ENCODE results near the gene WNK2.

Gene WNK2

DNA sequence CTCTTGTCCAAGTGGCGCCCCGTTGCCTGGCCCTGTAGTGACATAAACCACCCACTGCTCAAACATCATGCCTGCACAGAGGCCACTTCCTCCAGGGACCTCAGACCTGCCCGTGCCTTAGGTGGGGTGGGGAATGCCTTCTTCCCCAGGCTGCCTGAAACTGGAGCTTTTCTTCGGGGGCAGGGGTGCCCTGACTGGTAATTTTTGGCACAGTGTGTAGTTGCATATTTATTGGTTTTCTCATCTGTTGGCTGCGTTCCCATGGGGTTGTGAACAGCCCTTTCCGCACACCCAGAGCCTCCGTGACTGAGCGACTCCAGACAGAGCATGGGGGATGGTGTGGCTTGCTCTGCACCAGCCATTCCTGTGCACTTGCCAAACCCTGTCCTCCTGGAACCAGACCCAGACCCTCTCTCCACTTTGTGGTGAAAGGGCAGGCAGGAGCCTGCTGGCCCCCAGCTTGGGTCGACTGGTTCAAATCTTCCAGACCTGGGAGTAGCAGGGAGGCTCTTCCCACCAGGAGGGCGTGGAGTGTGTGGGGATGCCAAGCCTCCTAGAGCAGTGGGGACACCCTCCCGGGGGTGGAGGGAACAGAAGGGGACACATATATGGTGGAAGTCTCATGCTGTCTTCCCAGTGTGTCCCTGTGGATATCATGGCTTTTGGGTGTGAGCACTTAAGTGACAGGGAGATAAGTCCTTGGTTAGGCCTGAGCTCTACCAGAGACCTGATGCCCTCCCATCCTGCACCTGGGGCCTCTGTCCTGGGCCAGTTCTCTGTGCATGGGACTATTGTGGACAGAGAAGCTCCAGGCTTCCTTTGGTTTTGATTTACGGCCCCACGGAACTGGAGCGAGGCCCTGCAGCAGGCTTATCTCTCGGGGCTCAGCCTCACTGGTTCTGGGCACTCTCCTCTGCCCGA is 39.6 kb downstream of the WNK2 start:
- H3K27ac ChIP-seq = peak overlapping the region; percentile 72
- peak overlapping the region; percentile 97 for H3K4me2 ChIP-seq
- peak overlapping the region; percentile 36 for H3K4me3 ChIP-seq
- TF ChIP-seq Cebpa-rat (IDR thresholded peaks at IDR 0.05) = no peak
- peak overlapping the region; percentile 46 for H3K9ac ChIP-seq
- H3K9me3 ChIP-seq = no peaks in the 10 kb centered on the region
- peaks cover 47% of the 10 kb centered on the region for H4K20me1 ChIP-seq
- no peaks in the 10 kb centered on the region for H3K36me3 ChIP-seq
- H3K27me3 ChIP-seq = no peaks in the 10 kb centered on the region
- H3K4me1 ChIP-seq = peaks cover 85% of the 10 kb centered on the region

DNA sequence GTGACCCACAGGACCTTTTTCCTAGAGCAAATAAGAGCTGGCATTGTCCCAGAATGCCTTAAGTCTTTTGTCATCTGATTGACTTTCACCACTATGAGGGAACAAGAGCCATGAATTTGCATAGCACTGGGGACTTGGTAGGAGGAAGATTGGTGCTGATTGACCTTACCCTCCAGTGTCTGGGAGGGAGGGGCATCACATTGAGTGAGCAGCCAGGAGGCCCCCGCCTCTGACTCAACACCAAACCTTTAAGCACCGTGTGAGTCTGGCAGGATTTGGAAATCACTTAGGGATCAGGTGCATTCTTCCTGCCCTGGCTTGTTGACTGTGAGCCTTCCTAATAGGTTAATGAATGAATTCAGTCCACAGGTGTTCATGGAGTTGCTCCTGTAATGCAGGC is 40.7 kb downstream of the WNK2 start:
- no peaks in the 10 kb centered on the region for H3K36me3 ChIP-seq
- peak overlapping the region; percentile 72 for H3K27ac ChIP-seq
- H3K4me2 ChIP-seq = peak overlapping the region; percentile 97
- peaks cover 85% of the 10 kb centered on the region for H3K4me1 ChIP-seq
- H3K9ac ChIP-seq = 0 out of 2 replicates have a peak overlapping the region, but pooled peaks have one; percentile 46
- H4K20me1 ChIP-seq = peaks cover 47% of the 10 kb centered on the region
- H3K27me3 ChIP-seq = no peaks in the 10 kb centered on the region
- TF ChIP-seq Cebpa-rat (IDR thresholded peaks at IDR 0.05) = no peak
- no peaks in the 10 kb centered on the region for H3K9me3 ChIP-seq
- no peak overlapping the region for H3K4me3 ChIP-seq

GRCh38 chr9:93225417-93225816 is 41.5 kb downstream of the WNK2 start:
- no peaks in the 10 kb centered on the region for H3K27me3 ChIP-seq
- H3K4me1 ChIP-seq = peaks cover 81% of the 10 kb centered on the region
- no peak overlapping the region for H3K9ac ChIP-seq
- no peak overlapping the region for H3K27ac ChIP-seq
- peak overlapping the region; percentile 97 for H3K4me2 ChIP-seq
- peaks cover 44% of the 10 kb centered on the region for H4K20me1 ChIP-seq
- H3K4me3 ChIP-seq = no peak overlapping the region
- H3K36me3 ChIP-seq = no peaks in the 10 kb centered on the region
- no peak for TF ChIP-seq Cebpa-rat (IDR thresholded peaks at IDR 0.05)
- H3K9me3 ChIP-seq = no peaks in the 10 kb centered on the region

GRCh38 chr9:93225892-93226291 is 42.0 kb downstream of the WNK2 start:
- Histone ChIP-seq H4K20me1 (peaks cover 44% of the 10 kb centered on the region), H3K4me1 (peaks cover 81% of the 10 kb centered on the region), H3K36me3 (no peaks in the 10 kb centered on the region), H3K4me2 (peak overlapping the region; percentile 97), H3K27ac (no peak overlapping the region), H3K9ac (no peak overlapping the region), H3K9me3 (no peaks in the 10 kb centered on the region), H3K4me3 (no peak overlapping the region), H3K27me3 (no peaks in the 10 kb centered on the region)
- no peak for TF ChIP-seq Cebpa-rat (IDR thresholded peaks at IDR 0.05)

GRCh38 chr9:93226819-93227218 is 42.9 kb downstream of the WNK2 start:
- no peak overlapping the region for H3K27ac ChIP-seq
- no peaks in the 10 kb centered on the region for H3K27me3 ChIP-seq
- no peak overlapping the region for H3K4me2 ChIP-seq
- peaks cover 50% of the 10 kb centered on the region for H4K20me1 ChIP-seq
- no peaks in the 10 kb centered on the region for H3K36me3 ChIP-seq
- no peaks in the 10 kb centered on the region for H3K9me3 ChIP-seq
- H3K4me1 ChIP-seq = peaks cover 81% of the 10 kb centered on the region
- TF ChIP-seq Cebpa-rat (IDR thresholded peaks at IDR 0.05) = no peak
- no peak overlapping the region for H3K9ac ChIP-seq
- H3K4me3 ChIP-seq = no peak overlapping the region

- Histone ChIP-seq H3K4me2 (no peak overlapping the region), H3K4me1 (peaks cover 81% of the 10 kb centered on the region), H3K9ac (no peak overlapping the region), H3K4me3 (no peak overlapping the region), H3K27me3 (no peaks in the 10 kb centered on the region), H4K20me1 (peaks cover 58% of the 10 kb centered on the region), H3K36me3 (no peaks in the 10 kb centered on the region), H3K27ac (no peak overlapping the region), H3K9me3 (no peaks in the 10 kb centered on the region)
- no peak for TF ChIP-seq Cebpa-rat (IDR thresholded peaks at IDR 0.05)
These were observed 44.1 kb downstream of the WNK2 start for GRCh38 chr9:93228030-93228429.

DNA sequence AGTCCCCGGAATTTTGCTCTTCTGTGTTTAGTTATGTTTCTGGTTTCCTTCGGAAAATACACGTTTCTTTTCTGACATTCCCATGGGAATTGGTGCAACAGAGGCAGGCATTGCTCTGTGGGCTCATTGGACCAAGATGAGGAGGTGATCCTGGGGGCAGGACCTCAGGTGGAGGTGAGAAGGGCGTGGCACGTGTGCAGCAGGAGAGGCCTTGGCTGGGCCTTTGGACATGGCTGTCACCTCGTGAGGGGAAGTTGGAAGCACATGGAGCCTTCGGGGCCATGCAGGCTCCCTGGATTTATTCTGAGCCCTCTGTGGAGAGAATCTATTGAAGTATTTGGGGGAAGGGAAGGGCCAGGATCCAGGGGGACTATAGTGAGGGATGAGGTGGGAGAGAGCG is 44.5 kb downstream of the WNK2 start:
- Histone ChIP-seq H3K4me2 (peak overlapping the region; percentile 22), H3K9me3 (no peaks in the 10 kb centered on the region), H3K4me1 (peaks cover 81% of the 10 kb centered on the region), H3K36me3 (no peaks in the 10 kb centered on the region), H3K4me3 (no peak overlapping the region), H3K27ac (no peak overlapping the region), H4K20me1 (peaks cover 58% of the 10 kb centered on the region), H3K9ac (no peak overlapping the region), H3K27me3 (no peaks in the 10 kb centered on the region)
- TF ChIP-seq Cebpa-rat (IDR thresholded peaks at IDR 0.05) = no peak

GRCh38 chr9:93229636-93230035 is 45.7 kb downstream of the WNK2 start:
- no peak overlapping the region for H3K27ac ChIP-seq
- peaks cover 69% of the 10 kb centered on the region for H3K4me1 ChIP-seq
- H3K4me3 ChIP-seq = no peak overlapping the region
- no peak for TF ChIP-seq Cebpa-rat (IDR thresholded peaks at IDR 0.05)
- H3K9me3 ChIP-seq = no peaks in the 10 kb centered on the region
- peaks cover 5% of the 10 kb centered on the region; the same call in 1 of the 2 replicates for H3K36me3 ChIP-seq
- no peak overlapping the region for H3K9ac ChIP-seq
- 0 out of 2 replicates have a peak overlapping the region, but pooled peaks have one; percentile 22 for H3K4me2 ChIP-seq
- H4K20me1 ChIP-seq = peaks cover 47% of the 10 kb centered on the region
- H3K27me3 ChIP-seq = no peaks in the 10 kb centered on the region

- Histone ChIP-seq H3K4me2 (no peak overlapping the region), H3K9me3 (no peaks in the 10 kb centered on the region), H4K20me1 (peaks cover 45% of the 10 kb centered on the region), H3K27ac (no peak overlapping the region), H3K4me3 (no peak overlapping the region), H3K9ac (no peak overlapping the region), H3K4me1 (peaks cover 64% of the 10 kb centered on the region), H3K36me3 (peaks cover 10% of the 10 kb centered on the region; the same call in 1 of the 2 replicates), H3K27me3 (no peaks in the 10 kb centered on the region)
- no peak for TF ChIP-seq Cebpa-rat (IDR thresholded peaks at IDR 0.05)
These were observed 46.2 kb downstream of the WNK2 start for GRCh38 chr9:93230185-93230584.

- Histone ChIP-seq H4K20me1 (peaks cover 49% of the 10 kb centered on the region), H3K4me1 (peaks cover 59% of the 10 kb centered on the region), H3K4me2 (peak overlapping the region; percentile 62), H3K27ac (no peak overlapping the region), H3K9ac (no peak overlapping the region), H3K27me3 (no peaks in the 10 kb centered on the region), H3K9me3 (no peaks in the 10 kb centered on the region), H3K36me3 (peaks cover 14% of the 10 kb centered on the region), H3K4me3 (no peak overlapping the region)
- TF ChIP-seq Cebpa-rat (IDR thresholded peaks at IDR 0.05) = no peak
These were observed 46.7 kb downstream of the WNK2 start for GRCh38 chr9:93230601-93231000.
